K562 (cell line): ENCODE results near the gene SNX15. TPM values are rescaled to one million over a fixed set of nuclear protein-coding genes. Genes with fewer than 3 reads are reported as not detected.
A peak's percentile ranks its signal among the peaks of the same experiment; 100 is the strongest.

Source experiments
- ADNP ChIP-seq: fragments of 200-800 bp; sonication (Bioruptor generic); IDR thresholded peaks from 2 replicates; pipeline ENCODE4 v1.6.1; 2016; ENCODE audit warnings: missing genetic modification characterization, missing compliant biosample characterization
- ARID1B ChIP-seq: fragments of 450-650 bp; IDR thresholded peaks from 2 replicates; pipeline ENCODE4 v1.6.1; 2016; ENCODE audit warnings: antibody characterized with exemption, mild to moderate bottlenecking, inconsistent platforms
- ATF7 ChIP-seq: fragments of 450-650 bp; IDR thresholded peaks from 2 replicates; pipeline ENCODE4 v1.7.1; 2014; ENCODE audit warnings: mild to moderate bottlenecking, moderate library complexity
- CC2D1A ChIP-seq: fragments of 450-650 bp; IDR thresholded peaks from 2 replicates; pipeline ENCODE4 v1.6.1; 2017; ENCODE audit warnings: mild to moderate bottlenecking
- ELF2 ChIP-seq: fragments of 250-450 bp; sonication (Bioruptor Pico); IDR thresholded peaks from 2 replicates; pipeline ENCODE4 v1.5.0; 2021; ENCODE audit warnings: mild to moderate bottlenecking
- ELF4 ChIP-seq: fragments of 450-650 bp; formaldehyde crosslinking; IDR thresholded peaks from 2 replicates; pipeline ENCODE4 v1.4.0; 2022; ENCODE audit warnings: missing genetic modification characterization
- EP300 ChIP-seq: IDR thresholded peaks from 2 replicates; pipeline ENCODE4 v1.6.1; 2012; ENCODE audit warnings: low read length, improper control_type of control experiment
- FOXJ2 ChIP-seq: fragments of 200-800 bp; sonication (Bioruptor generic); IDR thresholded peaks from 2 replicates; pipeline ENCODE4 v1.6.1; 2016; ENCODE audit warnings: missing genetic modification characterization, missing compliant biosample characterization
- FOXK2 ChIP-seq, 2 experiments: fragments of 450-650 bp; IDR thresholded peaks in 1 of 2; conservative IDR thresholded peaks in 1 of 2; 2 replicates each; pipeline ENCODE4 v1.6.1; 2016; ENCODE audit warnings: low read depth in 2 of 2, mild to moderate bottlenecking in 1 of 2
- HMG20B ChIP-seq: fragments of 250-450 bp; sonication (Bioruptor Pico); IDR thresholded peaks from 2 replicates; pipeline ENCODE4 v1.5.0; 2021; ENCODE audit warnings: mild to moderate bottlenecking
- JUN ChIP-seq, 2 experiments: sonication (generic) in 1 of 2; formaldehyde crosslinking in 1 of 2; IDR thresholded peaks; 2 replicates each; pipeline versions ENCODE4 v1.6.1 to v1.8.0; 2012 to 2022; ENCODE audit warnings: borderline replicate concordance in 2 of 2, mild to moderate bottlenecking in 2 of 2, improper control_type of control experiment in 1 of 2, low read depth in 1 of 2, low read length in 1 of 2, missing genetic modification reagents in 1 of 2
- MIER1 ChIP-seq: fragments of 450-650 bp; IDR thresholded peaks from 2 replicates; pipeline ENCODE4 v1.6.1; 2016; ENCODE audit warnings: antibody characterized with exemption, mild to moderate bottlenecking, low read depth
- NBN ChIP-seq: fragments of 450-650 bp; IDR thresholded peaks from 2 replicates; pipeline ENCODE4 v1.6.1; 2016; ENCODE audit warnings: low read depth, mild to moderate bottlenecking
- NKRF ChIP-seq: fragments of 450-650 bp; IDR thresholded peaks from 2 replicates; pipeline ENCODE4 v1.6.1; 2016; ENCODE audit warnings: borderline replicate concordance
- PREB ChIP-seq: sonication (generic); formaldehyde crosslinking; IDR thresholded peaks from 2 replicates; pipeline ENCODE4 v1.8.1; 2023; ENCODE audit warnings: mild to moderate bottlenecking, missing genetic modification reagents
- SMARCE1 ChIP-seq: fragments of 450-650 bp; IDR thresholded peaks from 2 replicates; pipeline ENCODE4 v1.7.1; 2016; ENCODE audit warnings: mild to moderate bottlenecking
- SMC3 ChIP-seq: conservative IDR thresholded peaks from 2 replicates; pipeline ENCODE4 v1.6.1; 2011; ENCODE audit warnings: low read depth, low read length, improper control_type of control experiment; ENCODE audit not compliant: insufficient read depth
- STAG1 ChIP-seq: sonication (generic); formaldehyde crosslinking; IDR thresholded peaks from 2 replicates; pipeline ENCODE4 v1.5.0; 2020; ENCODE audit warnings: missing genetic modification reagents, borderline replicate concordance
- ZBTB11 ChIP-seq, 3 experiments: fragments of 200-800 bp in 1 of 3; fragments of 250-450 bp in 1 of 3; fragments of 450-650 bp in 1 of 3; sonication (Bioruptor Pico) in 1 of 3; sonication (Bioruptor generic) in 1 of 3; formaldehyde crosslinking in 1 of 3; IDR thresholded peaks; 2 replicates each; pipeline versions ENCODE4 v1.6.1 to v1.8.0; 2016 to 2022; ENCODE audit warnings: mild to moderate bottlenecking in 2 of 3, missing genetic modification characterization in 2 of 3, missing compliant biosample characterization in 1 of 3, moderate library complexity in 1 of 3
- ZNF24 ChIP-seq: fragments of 450-650 bp; IDR thresholded peaks from 2 replicates; pipeline ENCODE4 v1.6.1; 2016
- polyA plus RNA-seq, 8 experiments: library from polyadenylated mRNA; depleted of rRNA in 4 of 8; stranded (reverse) in 5 of 8; unstranded in 3 of 8; fragments of >200 nt; fragmentation: Nextera tagmentation in 2 of 8; fragmentation: Illumina TruSeq in 1 of 8; extraction: Ambion mirVana in 2 of 8; extraction: Trizol in 1 of 8; gene quantifications; 2 replicates each; pipeline versions ENCODE4 v1.2.1 to v1.2.3, GENCODE V29; 2011 to 2014; ENCODE audit warnings: inconsistent platforms in 1 of 8, missing spikeins in 1 of 8
- total RNA-seq, 7 experiments: library from RNA; depleted of rRNA in 6 of 7; stranded (reverse); fragments of >200 nt in 6 of 7; fragmentation: Illumina TruSeq in 2 of 7; extraction: Trizol in 2 of 7; gene quantifications; 2 replicates each; pipeline versions ENCODE4 v1.2.1 to v1.2.3, GENCODE V29; 2011 to 2021; ENCODE audit warnings: low replicate concordance in 1 of 7

Gene SNX15
- total and polyA plus RNA-seq, 9 of the 15 experiments (the other 6 are each of a cell fraction or from before 2014, with no cell fraction given): 1.8 to 27.8 (median 15.2) TPM

GRCh38 chr11:65013130-65013887, 13.9 kb upstream of the SNX15 start (continued):
- TF ChIP-seq HMG20B (no peak), SMARCE1 (peak; percentile 72), CC2D1A (0 out of 2 replicates have a peak, but pooled peaks have one; percentile 55), STAG1 (CRISPR knock-in tag) (peak; percentile 52; the same call in 1 of the 2 replicates), MIER1 (peak; percentile 70; the same call in 1 of the 2 replicates), ELF2 (CRISPR knock-in tag) (0 out of 2 replicates have a peak, but pooled peaks have one; percentile 12), FOXK2 (conservative IDR thresholded peaks at IDR 0.05 in 1 of 2, IDR thresholded peaks at IDR 0.05 in 1 of 2; ENCODE audit: low read depth in 2 of 2) (0 out of 4 replicates have a peak, but pooled peaks of 1 of the 2 experiments have one; percentile 51), ELF4 (CRISPR knock-in tag) (0 out of 2 replicates have a peak, but pooled peaks have one; percentile 11), ZBTB11 (CRISPR knock-in tag; IDR thresholded peaks at IDR 0.05) (peak in 1 of 3 experiments; percentile 83; a peak in 2 of 6 replicates), ATF7 (peak; percentile 48), ARID1B (peak; percentile 60), NBN (0 out of 2 replicates have a peak, but pooled peaks have one; percentile 76), NKRF (no peak; the same call in 1 of the 2 replicates), JUN (IDR thresholded peaks at IDR 0.05; ENCODE audit: borderline replicate concordance, low read depth, low read length) (no peak), JUN (CRISPR knock-in tag; IDR thresholded peaks at IDR 0.05; ENCODE audit: borderline replicate concordance) (0 out of 2 replicates have a peak, but pooled peaks have one; percentile 32), ZNF24 (no peak), EP300 (peak; percentile 15; the same call in 1 of the 2 replicates), FOXJ2 (tag) (no peak), SMC3 (peak; percentile 72), PREB (CRISPR knock-in tag) (0 out of 2 replicates have a peak, but pooled peaks have one; percentile 46), ADNP (tag) (peak; percentile 56)
